IMR-90 (cell line): ENCODE results near the gene APOA4.

Experiments
- CTCF ChIP-seq: conservative IDR thresholded peaks from 2 replicates; pipeline ENCODE4 v1.5.1; 2012; ENCODE audit warnings: mild to moderate bottlenecking, low read depth, low read length, improper control_type of control experiment
- NFE2L2 ChIP-seq: fragments of 150-350 bp; IDR thresholded peaks from 2 replicates; pipeline ENCODE4 v1.6.1; 2016; ENCODE audit warnings: low read depth, mild to moderate bottlenecking, low read length
- POLR2A ChIP-seq: IDR thresholded peaks from 2 replicates; pipeline ENCODE4 v1.6.1; 2012; ENCODE audit warnings: mild to moderate bottlenecking, low read depth, low read length
- USF2 ChIP-seq: fragments of 150-350 bp; IDR thresholded peaks from 2 replicates; pipeline ENCODE4 v1.6.1; 2017; ENCODE audit warnings: mild to moderate bottlenecking, antibody characterized with exemption, low read length, low read depth

GRCh38 chr11:116822575-116822974, 529 bp downstream of the APOA4 start:
- no peak for TF ChIP-seq NFE2L2
- TF ChIP-seq CTCF: no peak
- TF ChIP-seq POLR2A: no peak
- no peak for TF ChIP-seq USF2
